A549 (cell line): Measurements from ENCODE around the gene INHA.

ENCODE experiments used
- NPAS2 ChIP-seq: fragments of 250-450 bp; sonication (Bioruptor Pico); IDR thresholded peaks from 2 replicates; pipeline ENCODE4 v1.8.0; 2022; ENCODE audit warnings: mild to moderate bottlenecking, moderate library complexity, borderline replicate concordance
- TF ChIP-seq, protein P1 (sequence below): fragments of >200 bp; sonication (Bioruptor Twin); formaldehyde crosslinking; IDR thresholded peaks from 3 replicates; pipeline ENCODE4 v1.5.1; 2016

DNA sequence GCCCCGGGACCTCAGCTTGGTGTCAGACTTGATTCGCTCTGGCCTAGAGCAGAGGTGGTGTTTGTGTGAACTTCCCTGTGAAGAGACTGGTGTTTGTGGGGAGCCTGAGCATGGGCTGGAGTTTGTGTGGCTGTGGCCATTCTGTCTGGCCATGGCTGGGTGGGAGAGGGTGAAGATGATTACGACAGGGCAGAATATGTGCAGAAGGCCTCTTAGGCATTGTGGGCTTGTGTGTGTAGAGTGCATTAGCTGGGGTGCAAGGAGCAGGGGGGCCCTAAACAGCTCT, 11.3 kb upstream of the INHA start:
- no peak for TF ChIP-seq NPAS2 (CRISPR knock-in tag)
- TF ChIP-seq, protein P1, sequence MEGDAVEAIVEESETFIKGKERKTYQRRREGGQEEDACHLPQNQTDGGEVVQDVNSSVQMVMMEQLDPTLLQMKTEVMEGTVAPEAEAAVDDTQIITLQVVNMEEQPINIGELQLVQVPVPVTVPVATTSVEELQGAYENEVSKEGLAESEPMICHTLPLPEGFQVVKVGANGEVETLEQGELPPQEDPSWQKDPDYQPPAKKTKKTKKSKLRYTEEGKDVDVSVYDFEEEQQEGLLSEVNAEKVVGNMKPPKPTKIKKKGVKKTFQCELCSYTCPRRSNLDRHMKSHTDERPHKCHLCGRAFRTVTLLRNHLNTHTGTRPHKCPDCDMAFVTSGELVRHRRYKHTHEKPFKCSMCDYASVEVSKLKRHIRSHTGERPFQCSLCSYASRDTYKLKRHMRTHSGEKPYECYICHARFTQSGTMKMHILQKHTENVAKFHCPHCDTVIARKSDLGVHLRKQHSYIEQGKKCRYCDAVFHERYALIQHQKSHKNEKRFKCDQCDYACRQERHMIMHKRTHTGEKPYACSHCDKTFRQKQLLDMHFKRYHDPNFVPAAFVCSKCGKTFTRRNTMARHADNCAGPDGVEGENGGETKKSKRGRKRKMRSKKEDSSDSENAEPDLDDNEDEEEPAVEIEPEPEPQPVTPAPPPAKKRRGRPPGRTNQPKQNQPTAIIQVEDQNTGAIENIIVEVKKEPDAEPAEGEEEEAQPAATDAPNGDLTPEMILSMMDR, result no peak
